Measurements from ENCODE around the gene KCNH2.
"Not testable (repeated sequence)": the region's sequence is repeated elsewhere in the genome, so short reads cannot be mapped to it uniquely, and the experiment has no call there.

KCNH2 gene

GRCh38 chr7:150978126-150978789, at the start of gene KCNH2:
Gene KCNH2, minus strand, starts transcription at chr7:150978321. Its CDS starts 408 bp downstream, at chr7:150977913.
- Histone ChIP-seq H3K4me1 (ENCODE audit: control insufficient read depth, insufficient read depth, low read length) (peaks cover 42% of the 10 kb centered on the region), H3K27me3 (ENCODE audit: control insufficient read depth, insufficient read depth, low read length) (peaks cover 70% of the 10 kb centered on the region), H3K9ac (ENCODE audit: low read depth, low read length) (no peak within 1 kb of the TSS), H3K27ac (ENCODE audit: low read depth, low read length) (peak within 1 kb of the TSS; percentile 4), H3K36me3 (ENCODE audit: control insufficient read depth, insufficient read depth, low read length) (no peaks in the 10 kb centered on the region), H3K4me3 (ENCODE audit: low read depth, low read length) (peak within 1 kb of the TSS; percentile 61), H3K9me3 (ENCODE audit: control insufficient read depth, insufficient read depth, low read length) (no peaks in the 10 kb centered on the region)

- peak overlapping the region; percentile 63 for H3K4me3 ChIP-seq (ENCODE audit: low read depth, low read length)
- H3K4me1 ChIP-seq (ENCODE audit: control insufficient read depth, insufficient read depth, low read length); H3K36me3 ChIP-seq (ENCODE audit: control insufficient read depth, insufficient read depth, low read length); H3K9ac ChIP-seq (ENCODE audit: low read depth, low read length); H3K27me3 ChIP-seq (ENCODE audit: control insufficient read depth, insufficient read depth, low read length); H3K9me3 ChIP-seq (ENCODE audit: control insufficient read depth, insufficient read depth, low read length): not testable (repeated sequence)
- peak overlapping the region; percentile 71 for H3K27ac ChIP-seq (ENCODE audit: low read depth, low read length)
Observed at GRCh38 chr7:151027728-151028130, 49.6 kb upstream of the KCNH2 start.

DNA sequence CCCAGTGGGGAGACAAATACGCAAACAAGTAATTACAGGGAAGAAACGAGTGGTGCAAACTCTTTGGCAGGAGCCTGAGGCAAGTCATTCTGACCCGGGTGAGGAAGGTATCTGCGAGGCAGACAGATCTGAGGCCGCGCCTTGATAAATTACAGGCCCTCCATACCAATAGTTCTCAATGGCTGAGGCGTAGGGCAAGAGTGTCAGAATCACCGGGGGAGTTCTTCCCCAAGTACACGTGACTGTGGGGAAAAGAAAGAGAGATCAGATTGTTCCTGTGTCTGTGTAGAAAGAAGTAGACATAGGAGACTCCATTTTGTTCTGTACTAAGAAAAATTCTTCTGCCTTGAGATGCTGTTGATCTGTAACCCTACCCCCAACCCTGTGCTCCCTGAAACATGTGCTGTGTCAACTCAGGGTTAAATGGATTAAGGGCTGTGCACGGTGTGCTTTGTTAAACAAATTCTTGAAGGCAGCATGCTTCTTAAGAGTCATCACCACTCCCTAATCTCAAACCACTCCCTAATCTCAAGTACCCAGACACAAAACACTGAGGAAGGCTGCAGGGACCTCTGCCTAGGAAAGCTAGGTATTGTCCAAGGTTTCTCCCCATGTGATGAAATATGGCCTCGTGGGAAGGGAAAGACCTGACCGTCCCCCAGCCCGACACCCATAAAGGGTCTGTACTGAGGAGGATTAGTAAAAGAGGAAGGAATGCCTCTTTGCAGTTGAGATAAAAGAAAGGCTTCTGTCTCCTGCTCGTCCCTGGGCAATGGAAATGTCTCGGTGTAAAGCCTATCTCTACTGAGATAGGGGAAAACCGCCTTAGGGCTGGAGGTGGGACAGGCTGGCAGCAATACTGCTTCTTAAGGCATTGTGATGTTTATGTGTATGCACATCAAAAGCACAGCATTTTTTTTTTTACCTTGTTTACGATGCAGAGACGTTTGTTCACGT, 48.9 kb upstream of the KCNH2 start:
- Histone ChIP-seq H3K4me3 (ENCODE audit: low read depth, low read length) (peak overlapping the region; percentile 63), H3K27ac (ENCODE audit: low read depth, low read length) (peak overlapping the region; percentile 71)
- not testable (repeated sequence) for H3K4me1 ChIP-seq (ENCODE audit: control insufficient read depth, insufficient read depth, low read length); H3K9ac ChIP-seq (ENCODE audit: low read depth, low read length); H3K27me3 ChIP-seq (ENCODE audit: control insufficient read depth, insufficient read depth, low read length); H3K36me3 ChIP-seq (ENCODE audit: control insufficient read depth, insufficient read depth, low read length); H3K9me3 ChIP-seq (ENCODE audit: control insufficient read depth, insufficient read depth, low read length)

DNA sequence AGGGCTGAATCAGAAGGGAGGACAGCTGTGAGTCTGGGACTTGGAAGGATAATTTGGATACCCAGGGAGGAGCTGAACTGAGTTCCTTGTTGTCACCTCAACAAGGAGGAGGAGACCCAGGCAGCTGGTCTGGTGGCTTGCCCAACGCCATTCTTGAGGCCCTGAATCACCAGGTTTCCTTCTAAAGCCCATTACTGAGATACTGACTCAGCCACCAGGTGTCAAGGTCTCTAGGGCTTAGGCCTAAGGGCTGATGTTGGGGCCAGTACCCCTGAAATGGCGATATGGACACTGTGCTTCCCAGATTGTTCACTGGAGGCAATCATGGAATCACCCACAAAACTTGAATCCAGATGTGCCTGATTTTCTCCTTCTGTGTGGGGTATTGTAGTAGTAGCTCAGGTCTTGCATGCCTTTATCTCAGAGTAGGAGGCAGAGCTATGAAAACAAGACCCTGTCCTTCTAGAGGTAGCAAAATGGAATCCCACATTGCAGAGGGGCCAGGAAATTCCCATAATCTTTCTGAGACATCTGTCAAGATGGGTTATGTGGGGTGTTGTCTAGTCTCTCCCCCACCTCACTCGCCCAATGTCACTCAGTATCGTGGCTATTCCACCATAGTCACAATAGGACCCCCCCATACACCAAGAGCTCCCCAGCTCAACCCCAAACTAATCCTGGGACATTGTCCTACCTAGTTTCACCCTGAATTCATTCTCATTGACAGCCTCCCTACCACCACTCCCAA, 48.0 kb upstream of the KCNH2 start:
- peaks cover 6% of the 10 kb centered on the region for H3K4me1 ChIP-seq (ENCODE audit: control insufficient read depth, insufficient read depth, low read length)
- no peak overlapping the region for H3K9ac ChIP-seq (ENCODE audit: low read depth, low read length)
- no peak overlapping the region for H3K4me3 ChIP-seq (ENCODE audit: low read depth, low read length)
- H3K9me3 ChIP-seq (ENCODE audit: control insufficient read depth, insufficient read depth, low read length): no peaks in the 10 kb centered on the region
- H3K27me3 ChIP-seq (ENCODE audit: control insufficient read depth, insufficient read depth, low read length): peaks cover 3% of the 10 kb centered on the region; the same call in 1 of the 2 replicates
- H3K36me3 ChIP-seq (ENCODE audit: control insufficient read depth, insufficient read depth, low read length): no peaks in the 10 kb centered on the region
- H3K27ac ChIP-seq (ENCODE audit: low read depth, low read length): peak overlapping the region; percentile 14

DNA sequence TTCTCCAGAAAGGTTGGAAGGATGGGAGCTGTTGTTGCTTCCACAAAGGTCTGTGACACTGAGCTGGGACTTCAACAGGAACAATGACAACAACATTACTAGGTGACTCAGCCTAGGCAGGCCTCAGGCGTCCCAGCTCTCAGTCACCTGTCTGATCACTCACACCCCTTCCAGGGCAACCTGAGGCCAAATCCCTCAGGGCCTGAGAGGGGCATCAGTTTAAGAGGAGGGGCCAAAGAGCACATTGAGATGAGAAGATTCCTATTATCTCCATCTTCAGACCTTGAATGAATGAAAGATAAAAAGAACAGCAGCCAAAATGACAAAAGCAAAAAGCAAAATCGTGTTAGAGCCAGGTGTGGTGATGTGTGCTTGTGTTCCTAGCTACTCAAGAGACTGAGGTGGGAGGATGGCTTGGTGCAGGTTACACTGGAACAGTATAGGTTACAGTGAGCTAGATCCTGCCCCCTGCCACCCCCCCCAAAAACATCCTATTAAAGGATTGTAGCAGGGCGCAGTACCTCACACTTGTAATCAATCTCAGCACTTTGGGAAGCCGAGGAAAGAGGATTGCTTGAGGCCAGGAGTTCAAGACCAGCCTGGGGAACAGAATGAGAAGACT, 46.4 kb upstream of the KCNH2 start, which contains the start of gene ATG9B:
ATG9B (minus strand) TSS at position 60 of the 622 bp plus-strand sequence. CDS start 71 bp downstream, outside the sequence.
- Histone ChIP-seq H3K4me3 (ENCODE audit: low read depth, low read length) (no peak within 1 kb of the TSS), H3K27me3 (ENCODE audit: control insufficient read depth, insufficient read depth, low read length) (peaks cover 18% of the 10 kb centered on the region), H3K36me3 (ENCODE audit: control insufficient read depth, insufficient read depth, low read length) (no peaks in the 10 kb centered on the region), H3K9ac (ENCODE audit: low read depth, low read length) (no peak within 1 kb of the TSS), H3K27ac (ENCODE audit: low read depth, low read length) (no peak within 1 kb of the TSS), H3K9me3 (ENCODE audit: control insufficient read depth, insufficient read depth, low read length) (no peaks in the 10 kb centered on the region), H3K4me1 (ENCODE audit: control insufficient read depth, insufficient read depth, low read length) (peaks cover 6% of the 10 kb centered on the region)

GRCh38 chr7:151023232-151023631, 45.1 kb upstream of the KCNH2 start:
- Histone ChIP-seq H3K9me3 (ENCODE audit: control insufficient read depth, insufficient read depth, low read length) (no peaks in the 10 kb centered on the region), H3K36me3 (ENCODE audit: control insufficient read depth, insufficient read depth, low read length) (no peaks in the 10 kb centered on the region), H3K27me3 (ENCODE audit: control insufficient read depth, insufficient read depth, low read length) (peaks cover 31% of the 10 kb centered on the region), H3K9ac (ENCODE audit: low read depth, low read length) (no peak overlapping the region), H3K4me3 (ENCODE audit: low read depth, low read length) (no peak overlapping the region), H3K4me1 (ENCODE audit: control insufficient read depth, insufficient read depth, low read length) (peaks cover 11% of the 10 kb centered on the region), H3K27ac (ENCODE audit: low read depth, low read length) (no peak overlapping the region)

DNA sequence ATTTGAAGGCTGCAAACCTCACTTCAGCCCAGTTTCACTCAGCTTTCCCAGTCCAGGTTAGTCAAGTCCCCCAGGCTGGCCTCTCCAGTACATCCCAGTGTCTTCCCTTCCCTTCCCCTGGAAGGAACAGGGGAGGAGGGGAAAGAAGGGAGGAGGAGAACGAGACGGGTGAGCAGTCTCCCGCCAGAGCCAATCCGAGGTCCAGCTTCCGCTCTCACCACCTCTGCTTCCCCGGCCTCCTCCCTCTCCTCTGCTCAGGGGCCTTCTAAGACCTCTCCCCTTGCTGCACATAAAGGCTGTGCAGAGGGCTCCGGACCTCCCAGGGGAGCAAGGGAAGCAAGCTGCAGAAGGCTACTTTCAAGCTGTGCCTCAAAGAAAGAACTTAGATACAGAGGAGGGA, 42.1 kb upstream of the KCNH2 start:
- peaks cover 50% of the 10 kb centered on the region for H3K27me3 ChIP-seq (ENCODE audit: control insufficient read depth, insufficient read depth, low read length)
- no peak overlapping the region for H3K9ac ChIP-seq (ENCODE audit: low read depth, low read length)
- H3K27ac ChIP-seq (ENCODE audit: low read depth, low read length): no peak overlapping the region
- H3K4me1 ChIP-seq (ENCODE audit: control insufficient read depth, insufficient read depth, low read length): peaks cover 5% of the 10 kb centered on the region; the same call in 1 of the 2 replicates
- no peaks in the 10 kb centered on the region for H3K36me3 ChIP-seq (ENCODE audit: control insufficient read depth, insufficient read depth, low read length)
- H3K4me3 ChIP-seq (ENCODE audit: low read depth, low read length): no peak overlapping the region
- no peaks in the 10 kb centered on the region for H3K9me3 ChIP-seq (ENCODE audit: control insufficient read depth, insufficient read depth, low read length)

- H3K9me3 ChIP-seq (ENCODE audit: control insufficient read depth, insufficient read depth, low read length): no peaks in the 10 kb centered on the region
- peak overlapping the region; percentile 31; the same call in 1 of the 2 replicates for H3K4me3 ChIP-seq (ENCODE audit: low read depth, low read length)
- H3K4me1 ChIP-seq (ENCODE audit: control insufficient read depth, insufficient read depth, low read length): peaks cover 8% of the 10 kb centered on the region; the same call in 1 of the 2 replicates
Observed at GRCh38 chr7:151019130-151019447, 41.0 kb upstream of the KCNH2 start.

GRCh38 chr7:151018421-151019129, 40.5 kb upstream of the KCNH2 start:
- peaks cover 50% of the 10 kb centered on the region for H3K27me3 ChIP-seq (ENCODE audit: control insufficient read depth, insufficient read depth, low read length)
- no peaks in the 10 kb centered on the region for H3K36me3 ChIP-seq (ENCODE audit: control insufficient read depth, insufficient read depth, low read length)
- no peak overlapping the region for H3K9ac ChIP-seq (ENCODE audit: low read depth, low read length)
- peaks cover 10% of the 10 kb centered on the region; the same call in 1 of the 2 replicates for H3K4me1 ChIP-seq (ENCODE audit: control insufficient read depth, insufficient read depth, low read length)
- H3K27ac ChIP-seq (ENCODE audit: low read depth, low read length): no peak overlapping the region
- peak overlapping the region; percentile 31; the same call in 1 of the 2 replicates for H3K4me3 ChIP-seq (ENCODE audit: low read depth, low read length)
- H3K9me3 ChIP-seq (ENCODE audit: control insufficient read depth, insufficient read depth, low read length): no peaks in the 10 kb centered on the region

More at GRCh38 chr7:151019130-151019447, 41.0 kb upstream of the KCNH2 start:
- H3K36me3 ChIP-seq (ENCODE audit: control insufficient read depth, insufficient read depth, low read length): no peaks in the 10 kb centered on the region
- no peak overlapping the region for H3K9ac ChIP-seq (ENCODE audit: low read depth, low read length)
- H3K27ac ChIP-seq (ENCODE audit: low read depth, low read length): no peak overlapping the region
- peaks cover 50% of the 10 kb centered on the region for H3K27me3 ChIP-seq (ENCODE audit: control insufficient read depth, insufficient read depth, low read length)

- Histone ChIP-seq H3K36me3 (ENCODE audit: control insufficient read depth, insufficient read depth, low read length) (no peaks in the 10 kb centered on the region), H3K27ac (ENCODE audit: low read depth, low read length) (no peak overlapping the region), H3K9me3 (ENCODE audit: control insufficient read depth, insufficient read depth, low read length) (no peaks in the 10 kb centered on the region), H3K9ac (ENCODE audit: low read depth, low read length) (no peak overlapping the region), H3K27me3 (ENCODE audit: control insufficient read depth, insufficient read depth, low read length) (peaks cover 53% of the 10 kb centered on the region), H3K4me1 (ENCODE audit: control insufficient read depth, insufficient read depth, low read length) (peaks cover 10% of the 10 kb centered on the region; the same call in 1 of the 2 replicates), H3K4me3 (ENCODE audit: low read depth, low read length) (peak overlapping the region; percentile 47; the same call in 1 of the 2 replicates)
Observed at GRCh38 chr7:151017953-151018420, 39.9 kb upstream of the KCNH2 start.
